PC-9 (cell line): ENCODE data around the gene ADIPOR1. TPM values are rescaled to one million over a fixed set of nuclear protein-coding genes. Genes with fewer than 3 reads are reported as not detected.

Experiments
- BruUV-seq: library from RNA; stranded (reverse); fragments of 400-500 nt; replicated peaks from 2 replicates; lab custom pipeline; 2021; lab: Mats Ljungman, UMichigan
- CTCF ChIA-PET: fragments of 300-600 bp; sonication (Branson Sonifier 250); formaldehyde crosslinking; loops from one replicate; lab custom pipeline; 2022; ENCODE audit warnings: antibody characterized with exemption; lab: Charles Lee
- POLR2A ChIA-PET: fragments of 300-600 bp; sonication (Branson Sonifier 250); formaldehyde crosslinking; loops from one replicate; lab custom pipeline; 2022; ENCODE audit warnings: antibody characterized with exemption; ENCODE audit not compliant: unreplicated experiment; lab: Charles Lee
- DNase-seq, 2 experiments: peaks; one replicate each; pipeline versions ENCODE4 v3.0.0 to v3.0.0-alpha.2; 2015 to 2022; ENCODE audit warnings: mixed read lengths in 1 of 2
- H2AFZ ChIP-seq: fragments of 200-600 bp; sonication (generic); 2 replicates; pipeline ENCODE4 v1.8.1; 2017; ENCODE audit warnings: antibody characterized with exemption
- H3F3A ChIP-seq: fragments of 200-600 bp; sonication (generic); 2 replicates; pipeline ENCODE4 v1.8.1; 2017; ENCODE audit warnings: antibody characterized with exemption, mild to moderate bottlenecking, low read depth; ENCODE audit not compliant: insufficient read depth
- H3K27ac ChIP-seq: fragments of 200-600 bp; sonication (generic); 2 replicates; pipeline ENCODE4 v1.6.1; 2016; ENCODE audit warnings: mixed run types
- H3K27me3 ChIP-seq: fragments of 200-600 bp; sonication (generic); 2 replicates; pipeline ENCODE4 v1.6.1; 2016; ENCODE audit warnings: low read depth, mixed run types; ENCODE audit not compliant: insufficient read depth
- H3K36me3 ChIP-seq: fragments of 200-600 bp; sonication (generic); 2 replicates; pipeline ENCODE4 v1.6.1; 2016; ENCODE audit warnings: low read depth, mixed run types
- H3K4me1 ChIP-seq: fragments of 200-600 bp; sonication (generic); replicated peaks from 2 replicates; pipeline ENCODE4 v1.6.1; 2016; ENCODE audit warnings: mixed run types; ENCODE audit not compliant: insufficient read depth
- H3K4me2 ChIP-seq: fragments of 200-600 bp; sonication (generic); 2 replicates; pipeline ENCODE4 v1.6.1; 2017; ENCODE audit warnings: mixed run types
- H3K4me3 ChIP-seq: fragments of 200-600 bp; sonication (generic); 2 replicates; pipeline ENCODE4 v1.6.1; 2016; ENCODE audit warnings: mixed run types
- H3K79me2 ChIP-seq: fragments of 200-600 bp; sonication (generic); 2 replicates; pipeline ENCODE4 v1.6.1; 2017; ENCODE audit warnings: low read depth, mixed run types
- H3K9me2 ChIP-seq: fragments of 200-600 bp; sonication (generic); 2 replicates; pipeline ENCODE4 v1.8.1; 2017; ENCODE audit warnings: mild to moderate bottlenecking; ENCODE audit not compliant: insufficient read depth
- H3K9me3 ChIP-seq: fragments of 200-600 bp; sonication (generic); 2 replicates; pipeline ENCODE4 v1.8.1; 2016; ENCODE audit warnings: low read depth; ENCODE audit not compliant: insufficient read depth
- H4K20me1 ChIP-seq: fragments of 200-600 bp; sonication (generic); 2 replicates; pipeline ENCODE4 v1.8.1; 2017; ENCODE audit not compliant: insufficient read depth
- EZH2 ChIP-seq: fragments of 200-600 bp; sonication (generic); IDR thresholded peaks from 2 replicates; pipeline ENCODE4 v1.8.0; 2017; ENCODE audit warnings: antibody characterized with exemption, low read depth
- intact Hi-C: fragments of 100-400 bp; cut with micrococcal nuclease; formaldehyde crosslinking; loops from one replicate; pipeline ENCODE4 v1.10.0; 2022; ENCODE audit not compliant: unreplicated experiment
- total RNA-seq: library from RNA; stranded (reverse); gene quantifications from 2 replicates; pipeline ENCODE4 v1.2.3, GENCODE V29; 2021
- TF ChIP-seq, protein P1 (sequence below): fragments of 200-600 bp; sonication (generic); conservative IDR thresholded peaks from 2 replicates; pipeline ENCODE4 v1.6.1; 2017; ENCODE audit warnings: mixed run types, antibody characterized with exemption, mild to moderate bottlenecking, moderate library complexity

ADIPOR1 gene
- total RNA-seq, 1 experiment from 2014 or later: 102 TPM

DNA sequence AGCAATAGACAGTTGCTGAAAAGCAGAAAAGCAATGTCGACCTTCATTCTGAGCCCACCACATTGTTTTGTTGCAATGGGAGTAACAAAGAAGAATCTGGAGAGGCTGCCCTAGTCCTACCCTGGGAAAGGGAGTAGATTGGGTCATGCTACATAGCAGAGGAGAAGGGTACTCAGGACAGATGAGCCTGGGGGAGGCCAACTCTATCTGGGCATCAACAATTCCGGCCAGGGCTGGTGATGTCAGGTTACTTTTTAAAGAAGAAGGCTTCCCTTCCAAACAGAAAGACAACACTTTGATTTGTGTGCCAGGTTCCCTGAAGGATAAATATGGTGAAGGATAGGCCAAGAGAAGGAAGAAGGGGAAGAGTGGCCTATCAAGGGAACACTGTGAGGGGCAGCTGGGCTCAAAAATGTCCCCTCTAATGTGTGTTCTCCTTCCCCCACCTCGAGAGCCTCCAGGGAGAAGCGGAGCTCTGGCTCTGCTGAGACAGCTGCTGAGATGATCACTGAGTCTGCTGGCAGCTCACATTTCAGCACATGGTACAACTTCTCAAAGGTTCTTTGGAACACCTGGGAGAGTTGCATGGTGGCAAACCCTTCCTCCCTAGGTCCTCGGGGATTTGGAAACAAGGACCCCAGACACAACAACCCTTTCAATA, 3.2 kb upstream of the ADIPOR1 start:
- Histone ChIP-seq H3F3A (peaks cover 23% of the 10 kb centered on the region; the same call in 1 of the 2 replicates), H3K4me1 (peaks cover 32% of the 10 kb centered on the region), H3K9me3 (no peaks in the 10 kb centered on the region), H2AFZ (no peak overlapping the region), H3K9me2 (no peaks in the 10 kb centered on the region), H3K4me2 (no peak overlapping the region), H3K4me3 (no peak overlapping the region), H3K79me2 (peaks cover 23% of the 10 kb centered on the region), H3K27ac (no peak overlapping the region), H4K20me1 (peaks cover 10% of the 10 kb centered on the region; the same call in 1 of the 2 replicates), H3K27me3 (no peaks in the 10 kb centered on the region), H3K36me3 (peaks cover 4% of the 10 kb centered on the region; the same call in 1 of the 2 replicates)
- ChIA-PET CTCF (no interaction called here), POLR2A (no interaction called here)
- BruUV-seq: no TSS peak
- intact Hi-C loops: no loop called here
- no peak for TF ChIP-seq EZH2
- TF ChIP-seq, protein P1, sequence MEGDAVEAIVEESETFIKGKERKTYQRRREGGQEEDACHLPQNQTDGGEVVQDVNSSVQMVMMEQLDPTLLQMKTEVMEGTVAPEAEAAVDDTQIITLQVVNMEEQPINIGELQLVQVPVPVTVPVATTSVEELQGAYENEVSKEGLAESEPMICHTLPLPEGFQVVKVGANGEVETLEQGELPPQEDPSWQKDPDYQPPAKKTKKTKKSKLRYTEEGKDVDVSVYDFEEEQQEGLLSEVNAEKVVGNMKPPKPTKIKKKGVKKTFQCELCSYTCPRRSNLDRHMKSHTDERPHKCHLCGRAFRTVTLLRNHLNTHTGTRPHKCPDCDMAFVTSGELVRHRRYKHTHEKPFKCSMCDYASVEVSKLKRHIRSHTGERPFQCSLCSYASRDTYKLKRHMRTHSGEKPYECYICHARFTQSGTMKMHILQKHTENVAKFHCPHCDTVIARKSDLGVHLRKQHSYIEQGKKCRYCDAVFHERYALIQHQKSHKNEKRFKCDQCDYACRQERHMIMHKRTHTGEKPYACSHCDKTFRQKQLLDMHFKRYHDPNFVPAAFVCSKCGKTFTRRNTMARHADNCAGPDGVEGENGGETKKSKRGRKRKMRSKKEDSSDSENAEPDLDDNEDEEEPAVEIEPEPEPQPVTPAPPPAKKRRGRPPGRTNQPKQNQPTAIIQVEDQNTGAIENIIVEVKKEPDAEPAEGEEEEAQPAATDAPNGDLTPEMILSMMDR: no peak
- DNase-seq: no peak

DNA sequence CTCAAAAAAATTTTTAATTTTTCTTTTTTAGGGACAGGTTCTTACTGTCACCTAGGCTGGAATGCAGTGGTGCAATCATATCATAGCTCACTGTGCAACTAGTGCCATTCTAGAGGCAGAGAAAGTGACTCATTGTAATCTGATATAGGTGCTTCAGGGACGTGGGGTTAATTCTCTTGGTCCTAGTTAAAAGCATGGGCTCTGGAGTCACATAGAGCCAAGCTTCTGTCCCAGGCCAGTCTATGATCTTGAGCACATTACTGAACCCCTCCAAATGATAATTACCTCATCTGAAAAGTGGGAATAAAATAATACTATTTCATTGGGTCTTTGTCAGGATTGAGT, 1.1 kb upstream of the ADIPOR1 start:
- Histone ChIP-seq H3K4me2 (peak overlapping the region; percentile 82), H3K9me3 (no peaks in the 10 kb centered on the region), H2AFZ (no peak overlapping the region), H3F3A (peaks cover 17% of the 10 kb centered on the region; the same call in 1 of the 2 replicates), H3K27me3 (no peaks in the 10 kb centered on the region), H3K4me1 (peaks cover 31% of the 10 kb centered on the region), H3K4me3 (no peak overlapping the region), H3K79me2 (peaks cover 37% of the 10 kb centered on the region), H3K9me2 (no peaks in the 10 kb centered on the region), H3K36me3 (no peaks in the 10 kb centered on the region), H3K27ac (peak overlapping the region; percentile 60), H4K20me1 (peaks cover 13% of the 10 kb centered on the region)
- peak; percentile 46 to 96 for DNase-seq
- CTCF ChIA-PET: interaction anchor here (0.6 kb wide), 2 partner anchors 13 to 41 kb away, joined by 4 to 9 read pairs; no protein-coding TSS in a partner anchor
- POLR2A ChIA-PET: interaction anchor here (0.6 to 0.7 kb wide), 4 partner anchors 244 to 1557 kb away, joined by 3 to 6 read pairs (median 4); partner anchors contain the start of gene MDM4
- intact Hi-C loops: no loop called here
- no peak for TF ChIP-seq EZH2
- TF ChIP-seq, protein P1: no peak
- no TSS peak for BruUV-seq

DNA sequence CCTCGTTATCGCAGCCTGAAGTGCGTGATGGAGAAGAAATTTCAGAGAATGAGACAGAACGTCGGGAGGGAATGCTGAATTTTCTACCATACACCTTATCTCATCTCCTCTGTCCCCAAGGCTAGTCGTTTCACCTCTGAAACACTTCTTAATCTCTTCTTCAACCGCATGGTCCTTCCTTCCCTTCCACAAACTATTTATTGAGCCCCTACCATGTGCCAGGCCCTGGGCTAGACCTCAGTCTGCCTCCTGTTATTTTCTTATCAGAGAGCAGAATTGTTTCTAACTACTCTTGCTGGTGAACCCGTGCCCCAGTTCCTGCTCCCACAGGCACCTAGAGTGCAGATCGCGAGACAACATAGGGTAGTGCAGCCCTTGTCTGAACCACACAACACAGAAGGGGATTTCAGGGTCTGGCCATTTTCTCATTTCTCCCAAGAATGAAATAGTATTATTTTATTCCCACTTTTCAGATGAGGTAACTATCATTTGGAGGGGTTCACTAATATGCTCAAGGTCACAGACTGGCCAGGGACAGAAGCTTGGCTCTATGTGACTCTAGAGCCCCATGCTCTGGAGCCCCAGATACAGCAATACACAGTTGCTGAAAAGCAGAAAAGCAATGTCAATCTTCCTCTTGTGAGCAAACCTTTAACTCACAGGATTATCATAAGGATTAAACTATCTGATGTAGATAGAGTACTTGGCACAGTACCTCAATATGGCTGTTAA, 598 bp upstream of the ADIPOR1 start:
- peaks cover 42% of the 10 kb centered on the region for H3K79me2 ChIP-seq
- ChIA-PET POLR2A (interaction anchor here (0.6 to 0.7 kb wide), 2 partner anchors 243 to 609 kb away, joined by 4 to 6 read pairs; no protein-coding TSS in a partner anchor), CTCF (interaction anchor here (0.6 kb wide), 2 partner anchors 13 to 42 kb away, joined by 4 to 9 read pairs; no protein-coding TSS in a partner anchor)
- H3K9me3 ChIP-seq: no peaks in the 10 kb centered on the region
- H3K27me3 ChIP-seq: no peaks in the 10 kb centered on the region
- peaks cover 18% of the 10 kb centered on the region for H4K20me1 ChIP-seq
- H3K36me3 ChIP-seq: no peaks in the 10 kb centered on the region
- DNase-seq: no peak
- intact Hi-C loops: no loop called here
- TSS peak; percentile 99 for BruUV-seq
- H3F3A ChIP-seq: peaks cover 17% of the 10 kb centered on the region; the same call in 1 of the 2 replicates
- no peak for TF ChIP-seq EZH2
- TF ChIP-seq, protein P1: no peak
- H2AFZ ChIP-seq: peak overlapping the region; percentile 47; the same call in 1 of the 2 replicates
- H3K4me2 ChIP-seq: peak overlapping the region; percentile 82
- no peaks in the 10 kb centered on the region for H3K9me2 ChIP-seq
- H3K4me3 ChIP-seq: peak overlapping the region; percentile 76
- peaks cover 31% of the 10 kb centered on the region for H3K4me1 ChIP-seq
- peak overlapping the region; percentile 60 for H3K27ac ChIP-seq
